Esophagus muscularis mucosa (tissue), 4 donors: ENCODE results near the gene TLE3. TPM values are rescaled to one million over a fixed set of nuclear protein-coding genes. Genes with fewer than 3 reads are reported as not detected.

Experiments
- DNase-seq: peaks from one replicate; pipeline ENCODE4 v3.0.0-alpha.2; 2017; ENCODE audit errors: extremely low spot score
- H3K27ac ChIP-seq, 4 donors: fragments of 200-600 bp; sonication (generic); replicated peaks in 1 of 4; 1 replicate in 3 of 4; 2 replicates in 1 of 4; pipeline ENCODE4 v1.5.1; 2016 to 2019; ENCODE audit warnings: mild to moderate bottlenecking in 1 of 4
- H3K27me3 ChIP-seq, 4 donors: fragments of 200-600 bp; sonication (generic); one replicate each; pipeline versions ENCODE4 v1.5.1 to v1.6.0; 2016 to 2019
- H3K36me3 ChIP-seq, 4 donors: fragments of 200-600 bp; sonication (generic); one replicate each; pipeline ENCODE4 v1.5.1; 2016 to 2019
- H3K4me1 ChIP-seq, 4 donors: fragments of 200-600 bp; sonication (generic); one replicate each; pipeline ENCODE4 v1.5.1; 2016 to 2019
- H3K4me3 ChIP-seq, 4 donors: fragments of 200-600 bp; sonication (generic); 1 replicate in 2 of 4; 2 replicates in 2 of 4; pipeline ENCODE4 v1.5.1; 2016 to 2019; ENCODE audit warnings: mild to moderate bottlenecking in 4 of 4, moderate library complexity in 1 of 4
- H3K9me3 ChIP-seq, 4 donors: fragments of 200-600 bp; sonication (generic); 1 replicate in 3 of 4; 2 replicates in 1 of 4; pipeline ENCODE4 v1.5.1; 2016 to 2019
- CTCF ChIP-seq, 3 experiments: fragments of 200-600 bp in 2 of 3; fragments of 450-650 bp in 1 of 3; sonication (generic) in 2 of 3; IDR thresholded peaks; one replicate each; pipeline ENCODE4 v1.5.1; 2017 to 2019; ENCODE audit warnings: antibody characterized with exemption in 3 of 3, mild to moderate bottlenecking in 2 of 3, moderate library complexity in 1 of 3
- EP300 ChIP-seq: sonication (generic); formaldehyde crosslinking; IDR thresholded peaks from one replicate; pipeline ENCODE4 v1.6.1; 2017; ENCODE audit warnings: antibody characterized with exemption
- POLR2A ChIP-seq: fragments of 450-650 bp; IDR thresholded peaks from one replicate; pipeline ENCODE4 v1.6.1; 2017; ENCODE audit warnings: antibody characterized with exemption, moderate library complexity, mild to moderate bottlenecking, low read depth
- POLR2AphosphoS5 ChIP-seq, 2 donors: sonication (generic); formaldehyde crosslinking; IDR thresholded peaks; one replicate each; pipeline ENCODE4 v1.6.1; 2017; ENCODE audit warnings: antibody characterized with exemption in 2 of 2
- WGBS: methylation state at CpG from one replicate; pipeline ENCODE4 v1.1.5; 2018; 5-methylcytosine and 5-hydroxymethylcytosine counted together
- intact Hi-C: fragments of 100-400 bp; cut with DNase I; formaldehyde crosslinking; loops from one replicate; pipeline ENCODE4 v1.15.1; 2023
- total RNA-seq, 4 donors: library from RNA; depleted of rRNA; stranded (reverse); fragments of >200 nt; gene quantifications; one replicate each; pipeline versions ENCODE4 v1.1.0 to v1.2.1, GENCODE V29; 2016

Gene TLE3
- total RNA-seq, 4 donors from 2014 or later = 35.7 to 81.3 (median 59.2) TPM

- H3K4me3 ChIP-seq = no peak overlapping the region
- intact Hi-C loops = no loop called here
- peaks cover 0 to 79% (median 47%) of the 10 kb centered on the region in 4 donors for H3K36me3 ChIP-seq
- peaks cover 11 to 59% (median 40%) of the 10 kb centered on the region in 4 donors for H3K4me1 ChIP-seq
- no peaks in the 10 kb centered on the region for H3K27me3 ChIP-seq
- no peak for DNase-seq
- H3K9me3 ChIP-seq = no peaks in the 10 kb centered on the region
- TF ChIP-seq EP300 = no peak
- no peak for TF ChIP-seq CTCF (IDR thresholded peaks at IDR 0.05)
- H3K27ac ChIP-seq = no peak overlapping the region
- WGBS = 96% methylated on average over 1 of the region's 1 CpG
Measured at GRCh38 chr15:70083946-70084345, 13.8 kb downstream of the TLE3 start.

GRCh38 chr15:70083418-70083817, 14.3 kb downstream of the TLE3 start:
- Histone ChIP-seq H3K27ac (no peak overlapping the region), H3K36me3 (peaks cover 0 to 79% (median 47%) of the 10 kb centered on the region in 4 donors), H3K27me3 (no peaks in the 10 kb centered on the region), H3K4me1 (peaks cover 13 to 59% (median 40%) of the 10 kb centered on the region in 4 donors), H3K4me3 (no peak overlapping the region), H3K9me3 (no peaks in the 10 kb centered on the region)
- 87% methylated on average over 1 of the region's 1 CpG for WGBS
- TF ChIP-seq EP300 (no peak), POLR2A (no peak), POLR2AphosphoS5 (IDR thresholded peaks at IDR 0.05) (no peak), CTCF (IDR thresholded peaks at IDR 0.05) (no peak)
- no peak for DNase-seq
- intact Hi-C loops = no loop called here

- H3K4me3 ChIP-seq = no peak overlapping the region
- H3K27me3 ChIP-seq = no peaks in the 10 kb centered on the region
- peaks cover 16 to 59% (median 42%) of the 10 kb centered on the region in 4 donors for H3K4me1 ChIP-seq
- peaks cover 0 to 73% (median 47%) of the 10 kb centered on the region in 4 donors for H3K36me3 ChIP-seq
- no peak overlapping the region for H3K27ac ChIP-seq
- TF ChIP-seq CTCF (IDR thresholded peaks at IDR 0.05) = no peak
- TF ChIP-seq EP300 = no peak
- TF ChIP-seq POLR2AphosphoS5 (IDR thresholded peaks at IDR 0.05) = no peak
- TF ChIP-seq POLR2A = no peak
- intact Hi-C loops = no loop called here
- WGBS = 82% methylated on average over 12 of the region's 12 CpGs
- no peak for DNase-seq
- H3K9me3 ChIP-seq = no peaks in the 10 kb centered on the region
Measured at GRCh38 chr15:70082281-70082900, 15.3 kb downstream of the TLE3 start.

GRCh38 chr15:70081612-70082011, 16.1 kb downstream of the TLE3 start:
- H3K27me3 ChIP-seq = no peaks in the 10 kb centered on the region
- TF ChIP-seq EP300 (no peak), CTCF (IDR thresholded peaks at IDR 0.05) (no peak), POLR2A (no peak), POLR2AphosphoS5 (IDR thresholded peaks at IDR 0.05) (no peak)
- H3K4me3 ChIP-seq = no peak overlapping the region
- peaks cover 20 to 59% (median 41%) of the 10 kb centered on the region in 4 donors for H3K4me1 ChIP-seq
- 83% methylated on average over 6 of the region's 6 CpGs for WGBS
- no peak for DNase-seq
- peaks cover 0 to 66% (median 45%) of the 10 kb centered on the region in 4 donors for H3K36me3 ChIP-seq
- no peak overlapping the region for H3K27ac ChIP-seq
- no peaks in the 10 kb centered on the region for H3K9me3 ChIP-seq
- intact Hi-C loops = no loop called here

GRCh38 chr15:70080347-70080746, 17.4 kb downstream of the TLE3 start:
- Histone ChIP-seq H3K36me3 (peaks cover 6 to 63% (median 48%) of the 10 kb centered on the region in 4 donors), H3K9me3 (no peaks in the 10 kb centered on the region), H3K4me3 (no peak overlapping the region), H3K4me1 (peaks cover 20 to 57% (median 41%) of the 10 kb centered on the region in 4 donors), H3K27me3 (no peaks in the 10 kb centered on the region), H3K27ac (no peak overlapping the region)
- intact Hi-C loops = no loop called here
- TF ChIP-seq POLR2A (no peak), CTCF (IDR thresholded peaks at IDR 0.05) (no peak), POLR2AphosphoS5 (IDR thresholded peaks at IDR 0.05) (no peak), EP300 (no peak)
- DNase-seq = no peak
- WGBS = 93% methylated on average over 6 of the region's 6 CpGs
